Choroid plexus epithelial cell (primary cell): Measurements from ENCODE around the gene KCNK3.

ENCODE experiments used
- DNase-seq: peaks from one replicate; pipeline ENCODE4 v3.0.0-alpha.2; 2010; ENCODE audit warnings: low read depth
- H3K4me3 ChIP-seq: 2 replicates; pipeline ENCODE4 v1.5.1; 2011; ENCODE audit warnings: low read depth, mild to moderate bottlenecking, control low read depth, low read length, moderate library complexity
- TF ChIP-seq, protein P1 (sequence below): conservative IDR thresholded peaks from 2 replicates; pipeline ENCODE4 v1.5.1; 2011; ENCODE audit warnings: low read depth, mild to moderate bottlenecking, control low read depth, inconsistent platforms, low read length, moderate library complexity

The KCNK3 gene

DNA sequence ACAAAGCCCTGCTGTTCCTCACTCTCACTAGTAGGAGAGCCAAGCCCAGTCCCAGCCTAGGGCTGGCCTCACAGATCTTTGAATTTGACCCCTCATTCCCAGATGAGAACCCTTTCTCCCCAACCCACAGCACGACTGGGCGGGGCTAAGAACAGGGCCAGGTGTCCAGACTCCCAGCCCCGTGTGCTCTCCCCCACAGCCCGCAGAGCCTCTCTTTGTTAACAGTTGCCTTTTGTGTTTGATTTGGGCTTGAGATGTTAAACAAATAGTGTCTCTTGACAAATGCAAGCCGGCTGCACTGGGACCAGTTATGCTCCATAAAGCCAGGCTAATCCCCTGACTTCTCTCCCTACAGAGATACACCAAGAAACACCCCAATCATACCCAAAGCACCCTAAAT lies 4.7 kb upstream of the KCNK3 start:
- DNase-seq = no peak
- TF ChIP-seq, protein P1, sequence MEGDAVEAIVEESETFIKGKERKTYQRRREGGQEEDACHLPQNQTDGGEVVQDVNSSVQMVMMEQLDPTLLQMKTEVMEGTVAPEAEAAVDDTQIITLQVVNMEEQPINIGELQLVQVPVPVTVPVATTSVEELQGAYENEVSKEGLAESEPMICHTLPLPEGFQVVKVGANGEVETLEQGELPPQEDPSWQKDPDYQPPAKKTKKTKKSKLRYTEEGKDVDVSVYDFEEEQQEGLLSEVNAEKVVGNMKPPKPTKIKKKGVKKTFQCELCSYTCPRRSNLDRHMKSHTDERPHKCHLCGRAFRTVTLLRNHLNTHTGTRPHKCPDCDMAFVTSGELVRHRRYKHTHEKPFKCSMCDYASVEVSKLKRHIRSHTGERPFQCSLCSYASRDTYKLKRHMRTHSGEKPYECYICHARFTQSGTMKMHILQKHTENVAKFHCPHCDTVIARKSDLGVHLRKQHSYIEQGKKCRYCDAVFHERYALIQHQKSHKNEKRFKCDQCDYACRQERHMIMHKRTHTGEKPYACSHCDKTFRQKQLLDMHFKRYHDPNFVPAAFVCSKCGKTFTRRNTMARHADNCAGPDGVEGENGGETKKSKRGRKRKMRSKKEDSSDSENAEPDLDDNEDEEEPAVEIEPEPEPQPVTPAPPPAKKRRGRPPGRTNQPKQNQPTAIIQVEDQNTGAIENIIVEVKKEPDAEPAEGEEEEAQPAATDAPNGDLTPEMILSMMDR = no peak

GRCh38 chr2:26691161-26691560 lies 1.4 kb upstream of the KCNK3 start:
- no peak for DNase-seq
- no peak overlapping the region for H3K4me3 ChIP-seq
- TF ChIP-seq, protein P1 = no peak

More for the DNA sequence above, 4.7 kb upstream of the KCNK3 start:
- no peak overlapping the region for H3K4me3 ChIP-seq

DNA sequence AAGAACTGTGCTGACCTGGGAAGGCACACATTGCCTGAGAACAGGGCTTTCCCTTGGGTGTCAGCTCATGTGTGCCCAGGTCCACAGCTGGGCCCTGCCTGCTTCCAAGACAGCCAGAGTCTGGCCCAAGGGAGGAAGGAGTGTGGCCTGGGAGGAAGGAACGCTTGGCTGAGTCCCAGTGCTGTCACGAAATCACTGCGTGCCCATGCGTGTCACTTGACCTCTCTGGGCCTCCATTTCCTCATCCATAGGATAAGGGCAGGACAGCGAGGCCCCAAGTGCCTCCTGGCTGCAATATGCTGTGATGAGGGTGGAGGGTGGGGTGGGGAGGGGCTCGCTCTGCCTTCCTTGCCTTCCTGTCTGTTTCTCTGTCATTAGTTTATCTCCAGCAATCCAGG lies 642 bp upstream of the KCNK3 start:
- TF ChIP-seq, protein P1 = no peak
- no peak for DNase-seq

DNA sequence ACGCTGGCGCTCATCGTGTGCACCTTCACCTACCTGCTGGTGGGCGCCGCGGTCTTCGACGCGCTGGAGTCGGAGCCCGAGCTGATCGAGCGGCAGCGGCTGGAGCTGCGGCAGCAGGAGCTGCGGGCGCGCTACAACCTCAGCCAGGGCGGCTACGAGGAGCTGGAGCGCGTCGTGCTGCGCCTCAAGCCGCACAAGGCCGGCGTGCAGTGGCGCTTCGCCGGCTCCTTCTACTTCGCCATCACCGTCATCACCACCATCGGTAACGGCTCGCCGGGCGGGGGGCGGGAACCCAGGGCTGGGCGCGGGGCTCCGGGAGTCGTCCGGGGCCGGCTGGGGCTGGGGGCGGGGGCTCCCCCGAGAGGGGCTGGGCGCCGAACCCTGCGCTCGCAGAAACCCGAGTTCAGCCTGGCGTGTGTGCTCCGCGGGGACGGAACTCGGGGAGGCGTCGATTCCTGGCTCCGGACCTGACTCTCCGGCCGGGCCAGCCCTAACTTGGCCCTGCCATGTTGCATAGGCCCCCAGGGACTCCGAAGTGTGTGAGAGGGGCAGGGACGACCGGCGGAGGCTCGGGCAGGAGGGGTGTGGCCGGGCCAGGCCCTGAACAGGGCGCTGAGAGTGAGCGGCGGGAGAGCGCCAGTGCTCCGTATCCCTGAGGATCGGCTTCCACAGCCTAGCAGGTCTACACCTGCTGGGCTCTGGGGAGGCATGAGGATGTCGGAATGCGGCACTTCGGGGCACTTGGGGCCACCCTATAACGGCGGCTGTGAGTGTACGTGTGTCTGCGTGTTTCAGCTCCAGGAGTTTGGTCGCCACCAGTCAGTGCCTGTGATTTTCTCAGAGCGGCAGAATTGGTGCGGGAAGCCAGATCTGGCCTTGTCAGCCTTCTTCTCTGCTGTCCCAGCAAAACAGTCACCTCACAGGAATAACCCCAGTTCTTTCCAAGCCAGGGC lies 651 bp downstream of the KCNK3 start:
- peak; percentile 26 for DNase-seq
- TF ChIP-seq, protein P1 = no peak
- H3K4me3 ChIP-seq = no peak overlapping the region

More for the DNA sequence above, 642 bp upstream of the KCNK3 start:
- H3K4me3 ChIP-seq = no peak overlapping the region

DNA sequence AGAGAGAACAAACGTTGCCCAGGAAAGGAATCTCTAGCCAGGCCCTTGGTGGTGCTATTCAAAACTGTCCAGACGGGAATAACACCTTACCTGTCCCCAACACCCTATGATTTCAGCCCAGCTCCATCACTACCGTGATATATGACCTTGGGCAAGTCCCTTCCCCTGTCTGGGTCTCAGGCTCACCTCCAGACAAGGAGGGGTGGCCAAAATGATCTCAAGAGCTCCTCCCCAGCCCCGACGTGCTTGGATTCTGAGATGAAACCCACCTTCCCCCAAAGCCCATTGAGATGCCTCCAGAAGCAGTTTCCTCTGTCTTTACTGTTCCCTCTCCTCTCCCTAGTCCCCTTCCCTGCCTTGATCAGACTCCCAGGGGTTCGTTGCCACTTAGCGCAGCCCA lies 1.5 kb downstream of the KCNK3 start:
- no peak overlapping the region for H3K4me3 ChIP-seq
- TF ChIP-seq, protein P1 = no peak
- DNase-seq = no peak

DNA sequence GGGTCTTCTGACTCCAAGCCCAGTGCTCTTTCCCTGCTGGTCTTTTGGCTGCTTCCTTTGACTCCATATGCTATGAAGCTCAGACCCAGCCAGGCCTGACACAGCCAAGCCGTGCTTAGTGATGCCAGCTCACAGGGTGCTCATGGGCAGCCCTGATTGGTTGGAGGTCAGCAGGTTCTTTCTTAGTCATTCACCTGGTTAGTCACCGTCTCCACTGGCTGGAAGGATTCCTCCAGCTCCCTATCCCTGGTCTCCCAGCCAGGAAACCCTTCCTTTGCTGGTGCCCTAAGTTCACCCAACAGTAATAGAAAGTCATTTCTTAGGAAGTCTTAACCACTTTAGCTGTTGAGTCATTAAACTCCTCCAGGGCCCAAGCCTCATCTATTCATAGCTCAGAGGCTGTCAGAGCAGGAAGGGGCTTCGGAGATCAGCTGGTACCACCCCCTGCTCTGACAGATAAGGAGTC lies 3.9 kb downstream of the KCNK3 start:
- TF ChIP-seq, protein P1 = no peak
- no peak overlapping the region for H3K4me3 ChIP-seq
- DNase-seq = peak; percentile 44

DNA sequence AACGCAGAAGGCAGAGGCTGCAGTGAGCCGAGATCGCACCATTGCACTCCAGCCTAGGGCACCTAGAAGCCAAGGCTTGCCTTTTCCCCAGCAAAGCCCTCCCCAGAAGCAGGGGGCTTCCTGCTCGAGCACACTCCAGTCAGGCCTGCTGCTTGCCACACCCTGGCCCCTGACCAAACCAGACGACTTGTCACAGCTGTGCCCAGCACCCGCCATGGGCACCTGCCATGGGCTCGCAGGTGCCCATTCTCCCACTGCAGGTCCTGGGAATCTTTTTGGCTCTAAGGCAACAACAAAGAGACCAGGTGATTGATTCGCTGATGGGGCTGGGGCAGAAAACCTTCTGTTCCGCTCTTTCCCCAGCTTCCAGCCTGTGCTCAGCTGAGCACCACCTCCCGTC lies 4.9 kb downstream of the KCNK3 start:
- no peak overlapping the region for H3K4me3 ChIP-seq
- no peak for DNase-seq
- TF ChIP-seq, protein P1 = no peak
